Right kidney (tissue), 1 donor: ENCODE results near the gene DOHH.
"Not testable (repeated sequence)": the region's sequence is repeated elsewhere in the genome, so short reads cannot be mapped to it uniquely, and the experiment has no call there.

Source experiments
- DNase-seq: peaks from one replicate; pipeline ENCODE4 v3.0.0-alpha.2; 2016

Gene DOHH

DNA sequence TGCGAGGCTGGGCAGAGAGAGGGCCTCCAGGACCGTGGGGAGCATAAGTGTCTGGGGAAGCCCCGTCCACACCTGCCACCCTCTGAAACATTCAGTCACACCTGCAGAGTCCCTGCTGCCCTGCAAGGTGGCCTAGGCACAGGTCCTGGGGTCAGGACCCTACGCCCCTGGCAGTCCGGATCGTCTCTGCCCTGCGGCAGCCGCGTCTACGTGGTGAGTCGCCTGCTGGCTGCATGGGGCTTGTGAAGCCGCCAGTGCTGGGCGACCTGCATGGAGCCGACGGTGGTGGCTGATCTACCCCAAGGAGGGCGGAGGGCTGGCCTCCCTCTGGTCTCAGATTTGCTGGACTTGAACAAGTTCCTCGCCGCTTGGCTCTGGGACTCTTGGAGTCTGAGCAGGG lies 18.7 kb upstream of the DOHH start:
- no peak for DNase-seq

DNA sequence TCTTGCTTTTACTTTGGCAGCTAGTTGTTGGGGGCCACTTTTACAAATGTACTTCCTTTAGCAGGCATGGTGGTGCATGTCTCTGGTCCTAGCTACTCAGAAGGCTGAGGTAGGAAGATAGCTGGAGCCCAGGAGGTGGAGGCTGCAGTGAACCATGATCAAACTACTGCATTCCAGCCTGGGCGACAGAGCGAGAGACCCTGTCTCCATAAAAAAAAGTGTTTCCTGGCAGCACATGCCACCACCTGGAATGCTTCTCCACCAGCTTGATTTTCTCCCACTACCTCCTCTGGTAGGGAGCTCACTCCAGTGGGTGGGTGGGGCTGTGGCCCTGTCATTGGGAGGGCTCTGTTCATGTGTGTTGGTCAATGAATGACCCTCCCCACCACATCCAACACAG lies 18.2 kb upstream of the DOHH start:
- DNase-seq: no peak

DNA sequence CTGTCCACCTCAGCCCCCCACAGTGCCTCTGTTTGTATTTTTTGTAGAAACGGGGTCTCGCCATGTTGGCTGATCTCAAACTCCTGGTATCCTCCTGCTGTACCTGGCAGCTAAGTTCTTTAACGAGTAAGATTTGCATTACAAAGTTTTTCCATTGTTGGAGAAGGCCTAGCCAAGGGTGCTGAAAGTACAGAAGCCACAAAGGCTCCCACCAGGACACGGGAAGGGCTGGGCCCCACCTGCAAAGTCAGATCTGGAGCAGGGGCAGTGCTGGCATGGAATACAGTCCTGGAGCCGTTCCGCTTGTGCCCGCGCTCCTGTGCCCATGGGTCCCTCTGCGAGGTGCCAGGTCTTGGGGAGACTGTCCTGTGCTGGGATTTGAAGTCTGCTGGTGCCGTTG lies 17.8 kb upstream of the DOHH start:
- no peak for DNase-seq

GRCh38 chr19:3517638-3518037 lies 17.2 kb upstream of the DOHH start:
- no peak for DNase-seq

GRCh38 chr19:3516675-3517207 lies 16.3 kb upstream of the DOHH start:
- no peak for DNase-seq

- DNase-seq: no peak
Measured at GRCh38 chr19:3515891-3516422, 15.5 kb upstream of the DOHH start.

- no peak for DNase-seq
Measured at GRCh38 chr19:3514930-3515329, 14.5 kb upstream of the DOHH start.

DNA sequence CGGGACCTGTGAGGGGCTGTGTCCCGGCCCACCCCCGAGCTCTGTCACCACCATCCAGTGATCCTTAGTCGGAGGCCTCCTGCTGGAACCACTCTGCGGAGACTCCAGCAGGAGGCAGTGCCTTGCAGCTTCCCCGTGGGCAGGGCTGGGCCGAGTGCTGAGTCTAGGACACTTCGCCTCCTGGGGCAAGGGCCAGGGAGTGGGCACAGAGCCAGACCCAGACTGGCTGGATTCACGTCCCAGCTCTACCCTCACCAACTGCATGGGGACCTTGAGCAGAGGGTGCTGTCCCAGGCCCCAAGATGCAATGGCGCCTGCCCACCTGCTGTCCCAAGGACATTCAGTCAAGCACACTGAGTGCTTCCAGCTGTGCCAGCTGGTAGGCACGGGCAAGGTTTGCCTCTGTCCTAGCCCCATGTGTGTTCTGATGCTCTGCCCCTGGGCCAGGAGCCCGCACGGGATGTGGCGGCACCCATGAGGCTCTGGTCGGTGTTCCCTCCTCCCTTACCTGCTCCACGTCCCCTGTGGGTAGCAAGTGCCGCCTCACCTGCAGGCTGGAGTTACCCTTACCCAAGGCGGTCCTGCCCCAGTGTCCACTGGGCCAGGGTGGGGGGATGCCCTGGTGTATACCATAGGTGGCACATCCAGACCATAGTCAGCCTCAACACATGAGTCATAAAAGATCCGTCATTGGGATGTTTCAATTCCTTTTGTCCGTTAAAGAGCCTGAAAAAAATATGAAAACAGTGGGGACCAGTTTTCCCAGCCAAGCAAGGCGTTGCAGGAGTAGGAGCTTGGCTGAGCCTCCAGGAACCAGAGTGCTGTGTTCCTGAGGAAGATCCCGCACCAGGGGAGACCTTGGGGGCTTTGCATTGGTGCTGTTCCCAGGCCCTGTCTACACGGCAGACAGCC lies 13.0 kb upstream of the DOHH start:
- DNase-seq: no peak

DNA sequence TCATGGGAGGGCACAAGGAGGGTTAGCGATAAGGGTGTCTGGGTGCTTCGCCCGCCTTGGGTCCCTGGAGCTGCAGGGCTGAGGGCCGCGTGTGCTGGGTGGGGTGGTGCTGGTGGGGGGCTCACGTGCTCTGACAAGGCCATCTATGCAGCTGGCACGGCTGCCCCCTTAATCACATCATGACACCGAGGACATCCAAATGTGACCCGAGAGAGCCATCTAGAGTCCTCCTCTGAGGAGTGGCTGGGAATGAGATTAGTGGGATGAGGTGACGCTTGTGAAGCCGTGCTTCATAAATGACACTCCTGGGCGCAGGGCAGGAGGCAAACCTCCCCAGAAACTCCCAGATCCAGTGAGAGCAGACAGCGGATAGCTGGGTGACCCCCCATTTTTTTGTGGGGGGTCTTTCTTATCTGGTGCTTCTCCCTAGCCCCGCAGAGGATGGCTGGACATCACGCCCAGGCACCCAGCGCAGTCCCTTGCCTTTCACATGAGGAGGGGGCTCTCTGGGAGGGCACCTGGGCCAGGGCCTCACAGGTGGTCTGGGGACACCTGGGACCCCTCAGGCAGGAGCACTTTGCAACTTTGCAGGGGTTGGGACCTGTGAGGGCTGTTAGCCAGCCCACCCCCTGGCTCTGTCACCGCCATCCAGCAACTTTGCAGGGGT lies 12.2 kb upstream of the DOHH start:
- DNase-seq: no peak

DNA sequence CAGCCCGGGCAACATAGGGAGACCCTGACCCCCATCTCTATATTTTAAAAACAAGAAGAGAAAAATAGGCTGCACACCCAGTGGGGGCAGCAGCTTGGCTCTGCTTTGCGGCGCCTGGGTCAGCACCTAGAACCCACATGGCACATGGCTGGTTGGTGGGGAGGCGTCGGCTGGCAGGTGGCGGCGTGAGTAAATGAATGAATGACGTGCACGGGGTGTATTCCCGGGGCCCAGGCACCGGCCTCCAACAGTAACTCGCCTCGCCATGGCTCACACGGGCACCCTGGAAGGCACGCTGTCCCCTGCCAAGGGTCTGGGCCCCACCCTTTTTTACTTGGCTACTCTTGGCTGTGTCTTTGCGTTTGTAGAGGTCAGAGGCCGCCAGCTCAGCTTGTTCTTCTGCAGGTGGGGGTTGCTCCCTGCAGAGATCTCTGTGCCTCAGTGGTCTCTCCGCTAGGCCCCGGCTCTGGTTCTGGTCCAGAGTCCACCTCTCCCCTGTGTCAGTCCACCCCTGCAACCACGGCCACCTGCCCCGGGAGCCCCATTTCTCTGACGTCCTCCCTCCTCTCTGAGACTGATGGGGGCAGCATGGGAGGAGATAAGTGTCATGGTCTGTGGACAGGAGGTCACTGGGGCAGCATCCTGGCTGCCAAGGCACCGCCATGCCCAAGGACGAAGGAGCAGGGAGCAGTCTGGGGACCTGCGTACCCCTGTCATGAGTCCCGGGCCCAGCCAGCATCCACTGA lies 11.2 kb upstream of the DOHH start:
- DNase-seq: no peak

DNA sequence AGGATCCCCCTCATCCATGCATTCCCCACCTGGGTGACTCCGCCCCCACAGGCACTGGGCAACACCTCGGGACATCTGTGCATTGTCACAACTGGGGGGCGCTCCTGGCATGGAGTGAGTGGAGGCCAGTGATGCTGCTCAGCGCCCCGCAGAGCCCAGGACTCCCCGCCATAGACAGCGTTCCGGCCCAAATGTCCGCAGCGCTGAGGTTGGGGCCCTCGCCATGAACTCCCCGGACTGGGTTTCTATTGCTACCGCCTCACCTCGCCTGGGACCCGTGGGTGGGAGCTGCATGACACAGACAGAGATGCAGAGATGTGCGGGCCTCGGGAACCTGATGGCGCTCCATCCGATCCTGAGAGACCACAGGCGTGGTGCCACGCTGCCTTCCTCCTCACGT lies 10.3 kb upstream of the DOHH start:
- DNase-seq: no peak

DNA sequence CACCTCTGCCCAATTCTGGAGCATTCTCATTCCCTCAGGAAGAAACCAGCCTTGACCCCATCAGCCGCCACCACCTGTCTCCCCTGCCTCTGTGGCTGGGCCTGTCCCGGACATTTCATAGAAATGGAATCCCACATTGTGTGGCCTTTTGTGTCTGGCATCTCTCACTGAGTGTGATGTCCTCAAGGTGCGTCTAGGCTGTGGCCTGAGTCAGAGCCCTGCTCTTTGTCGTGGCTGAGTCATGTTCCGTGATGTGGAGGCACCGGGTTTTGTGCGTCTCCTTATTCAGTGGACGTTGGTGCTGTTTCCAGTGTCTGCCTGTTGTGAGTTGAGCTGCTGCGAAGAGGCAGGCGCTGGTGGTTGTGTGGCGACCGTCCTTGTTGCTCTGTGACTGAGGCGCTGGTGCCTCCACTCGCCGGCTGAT lies 9.1 kb upstream of the DOHH start:
- no peak for DNase-seq

- DNase-seq: no peak
Measured at GRCh38 chr19:3508771-3509535, 8.5 kb upstream of the DOHH start.

DNA sequence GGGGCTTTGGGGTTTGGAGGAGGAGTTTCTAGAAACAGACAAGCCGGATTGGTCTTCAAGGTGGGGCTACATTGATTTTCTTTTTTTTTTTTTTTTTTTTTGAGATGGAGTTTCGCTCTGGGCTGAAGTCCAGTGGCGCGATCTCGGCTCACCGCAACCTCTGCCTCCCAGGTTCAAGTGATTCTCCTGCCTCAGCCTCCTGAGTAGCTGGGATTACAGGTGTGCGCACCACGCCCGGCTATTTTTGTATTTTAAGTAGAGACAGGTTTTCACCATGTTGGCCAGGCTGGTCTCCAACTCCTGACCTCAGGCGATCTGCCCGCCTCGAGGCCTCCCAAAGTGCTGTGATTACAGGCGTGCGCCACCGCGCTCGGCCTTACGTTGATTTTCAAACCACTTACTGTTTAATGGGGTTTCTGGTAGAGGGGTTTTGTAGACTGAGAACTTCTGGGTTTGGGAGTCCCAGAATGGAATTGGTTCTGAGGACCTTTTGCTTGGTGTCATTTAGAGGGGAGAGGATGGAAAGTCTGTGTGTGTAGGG lies 7.7 kb upstream of the DOHH start:
- not testable (repeated sequence) for DNase-seq

DNA sequence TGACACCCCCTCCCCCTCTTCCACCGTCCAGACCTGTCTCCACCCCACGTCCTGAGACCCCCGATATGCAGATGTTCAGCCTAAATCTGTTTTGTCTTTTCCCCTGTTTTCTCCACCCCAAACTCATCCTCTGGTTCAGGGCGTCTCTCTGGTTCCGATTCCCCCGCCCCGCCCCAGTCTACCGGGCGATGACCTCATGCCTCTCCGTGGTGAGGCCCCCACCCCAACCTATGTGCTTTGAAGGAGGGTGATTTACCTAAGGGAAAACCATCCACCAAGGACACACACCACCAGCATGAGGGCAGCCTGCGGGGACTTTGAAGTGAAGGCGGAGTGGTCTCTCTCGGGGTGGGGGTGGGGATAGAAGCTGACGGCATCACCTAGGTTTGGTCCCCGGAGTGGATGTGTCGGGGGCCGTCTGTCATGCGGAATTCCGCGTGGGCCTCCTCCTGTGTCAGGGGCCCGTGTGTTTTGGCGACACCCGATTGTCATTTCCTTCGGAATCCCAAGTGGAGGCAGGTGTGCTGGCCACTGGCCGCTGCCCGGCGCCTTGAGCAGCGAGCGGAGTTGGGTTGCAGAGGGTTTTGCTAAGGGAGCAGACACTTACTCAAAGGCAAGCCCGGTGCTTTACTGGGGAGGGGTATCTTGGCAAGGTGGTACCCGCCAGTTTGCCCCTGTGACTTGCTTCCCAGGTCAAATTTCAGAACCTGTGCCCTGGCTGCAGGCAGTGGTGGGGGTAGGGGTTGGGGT lies 7.1 kb upstream of the DOHH start:
- peak; percentile 43 for DNase-seq

GRCh38 chr19:3506384-3507340 lies 6.2 kb upstream of the DOHH start:
- DNase-seq: peak; percentile 37

DNA sequence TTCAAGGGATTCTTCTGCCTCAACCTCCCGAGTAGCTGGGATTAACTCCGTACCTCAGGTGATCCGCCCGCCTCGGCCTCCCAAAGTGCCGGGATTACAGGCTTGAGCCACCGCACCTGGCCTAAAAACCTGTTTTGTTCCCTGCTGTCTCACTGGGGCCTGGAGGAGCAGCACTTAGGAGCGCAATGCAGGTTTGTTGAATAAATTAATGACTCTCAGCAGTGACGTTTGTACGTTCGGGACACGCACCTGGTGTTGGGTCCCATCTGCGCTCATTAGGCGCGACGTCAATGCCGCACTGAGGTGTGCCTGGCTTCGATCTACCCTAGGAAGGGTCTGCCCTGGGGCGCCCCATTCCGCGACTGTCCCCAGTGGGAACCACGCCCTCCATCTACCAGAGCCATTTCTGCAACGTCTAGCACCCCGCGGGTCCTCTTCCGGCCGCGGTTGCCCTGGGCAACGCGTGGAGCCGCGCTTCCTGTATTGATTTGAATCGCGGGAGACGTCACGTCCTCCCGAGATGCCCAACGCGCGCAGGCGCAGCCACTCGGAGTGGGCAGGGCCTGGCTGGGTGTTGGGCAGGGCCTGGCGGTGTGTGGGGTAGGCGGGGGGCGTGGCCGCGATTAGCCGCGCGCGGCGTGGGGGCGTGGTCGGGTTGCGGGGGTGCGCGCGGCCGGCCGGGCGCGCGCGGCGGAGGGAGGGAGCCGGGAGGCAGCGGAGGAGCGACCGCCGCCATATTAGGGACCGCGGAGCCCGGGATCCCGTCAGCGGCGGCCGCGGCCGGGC lies 5.3 kb upstream of the DOHH start, which contains the start of gene FZR1:
Gene FZR1 (plus strand): TSS at position 714 of the 786 bp plus-strand sequence. CDS start 16,679 bp downstream, outside the sequence.
- DNase-seq: peak; percentile 87

DNA sequence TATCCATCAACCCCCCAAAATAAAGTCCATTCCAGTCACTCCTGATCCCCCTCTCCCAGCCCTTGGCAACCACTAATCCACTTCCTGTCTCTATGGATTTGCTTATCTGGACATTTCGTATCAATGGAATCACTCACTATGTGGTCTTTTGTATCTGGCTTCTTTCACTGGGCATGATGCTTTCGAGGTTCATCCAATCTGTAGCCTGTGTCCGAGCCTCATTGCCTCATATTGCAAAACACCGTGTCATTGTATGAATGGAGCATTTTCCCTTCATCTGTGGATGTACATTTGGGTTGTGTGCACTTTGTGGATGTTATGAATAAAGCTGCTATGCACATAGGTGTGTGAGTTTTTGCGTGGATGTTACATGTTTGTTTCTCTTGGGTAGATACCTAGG lies 4.3 kb upstream of the DOHH start:
- DNase-seq: no peak
